ENCODE data around the gene KCNJ9. TPM values are rescaled to one million over a fixed set of nuclear protein-coding genes. Genes with fewer than 3 reads are reported as not detected.

Gene KCNJ9
- total and polyA plus RNA-seq, 10 of the 15 experiments (the other 5 are each of a cell fraction or from before 2014, with no cell fraction given): 0.12 TPM; not detected in 9

- TF ChIP-seq EGR1 (IDR thresholded peaks at IDR 0.05; ENCODE audit: borderline replicate concordance in 1 of 2, low read depth in 2 of 2, low read length in 2 of 2) (0 out of 3 replicates have a peak, but pooled peaks of 1 of the 2 experiments have one; percentile 21), IKZF2 (IDR thresholded peaks at IDR 0.05) (no peak), POLR2AphosphoS5 (IDR thresholded peaks at IDR 0.05; ENCODE audit: low read length) (no peak), NFYB (IDR thresholded peaks at IDR 0.05; ENCODE audit: insufficient read depth, low read depth, low read length) (peak; percentile 56; the same call in 1 of the 2 replicates)
- no peak overlapping the region; the same call in 1 of the 2 replicates for H3K9ac ChIP-seq (ENCODE audit: control insufficient read depth, insufficient read depth, low read length)
- DNase-seq (ENCODE audit: low read depth, low spot score) (no peak), ATAC-seq (peak; percentile 71), FAIRE-seq (no peak)
- no peaks in the 10 kb centered on the region for H3K79me2 ChIP-seq (ENCODE audit: control insufficient read depth, insufficient read depth, low read length)
- H3K9me3 ChIP-seq (replicated peaks; ENCODE audit: control insufficient read depth, insufficient read depth, low read length): no peaks in the 10 kb centered on the region
- H3K4me2 ChIP-seq (ENCODE audit: control insufficient read depth, insufficient read depth): peak overlapping the region; percentile 88
- ChIA-PET CTCF (interaction anchor here (2.0 to 49.8 kb wide), 3 partner anchors 11 to 64 kb away, joined by 5 to 1035 read pairs (median 1035); partner anchors contain the start of genes IGSF8, KCNJ10 and KCNJ9), POLR2A (interaction anchor here (1.1 to 1.4 kb wide), 2 partner anchors 18 to 62 kb away, joined by 3 read pairs; no protein-coding TSS in a partner anchor), RAD21 (ENCODE audit: unreplicated experiment) (interaction anchor here (1.0 kb wide), 1 partner anchor 8 kb away, joined by 3 read pairs; no protein-coding TSS in a partner anchor), SMC1A (ENCODE audit: uncharacterized antibody, unreplicated experiment) (interaction anchor here (1.2 to 1.3 kb wide), 2 partner anchors 24 to 30 kb away, joined by 3 read pairs; no protein-coding TSS in a partner anchor)
- intact Hi-C loops (cut with micrococcal nuclease; ENCODE audit: unreplicated experiment) (no loop called here), in situ Hi-C loops (cut with MboI) (no loop called here)
- no peaks in the 10 kb centered on the region for H4K20me1 ChIP-seq (ENCODE audit: control insufficient read depth, insufficient read depth)
- no peak overlapping the region for H3K27ac ChIP-seq (ENCODE audit: control insufficient read depth, insufficient read depth)
- 29% methylated on average over 32 of the region's 46 CpGs for WGBS (ENCODE audit: insufficient coverage, insufficient replicate concordance, low lambda C conversion rate, missing lambda C conversion rate)
- no TSS peak for BruUV-seq (replicated peaks)
- peaks cover 18% of the 10 kb centered on the region for H3K4me1 ChIP-seq (ENCODE audit: control insufficient read depth, insufficient read depth, low read length)
- peak overlapping the region; percentile 59 for H3K4me3 ChIP-seq
- H3K36me3 ChIP-seq (ENCODE audit: control insufficient read depth in 2 of 2, insufficient read depth in 2 of 2, low read length in 1 of 2): no peaks in the 10 kb centered on the region
- peak overlapping the region; percentile 70 for H2AFZ ChIP-seq (ENCODE audit: control insufficient read depth, low read depth, low read length)
- peaks cover 2 to 6% of the 10 kb centered on the region in 2 experiments for H3K27me3 ChIP-seq (replicated peaks in 1 of 2; ENCODE audit: control insufficient read depth in 2 of 2, insufficient read depth in 2 of 2, low read length in 1 of 2)
Observed at GRCh38 chr1:160070243-160071163, 10.8 kb upstream of the KCNJ9 start.
